SKM-1 treated with dmso at 0.1 percent for 144 hours (cell line): Measurements from ENCODE around the gene NPIPA5.
"Not testable (repeated sequence)": the region's sequence is repeated elsewhere in the genome, so short reads cannot be mapped to it uniquely, and the experiment has no call there.

Experiments
- DNase-seq: peaks from one replicate; lab custom pipeline; 2025; ENCODE audit not compliant: unreplicated experiment; lab: John Stamatoyannopoulos, UW

The NPIPA5 gene

DNA sequence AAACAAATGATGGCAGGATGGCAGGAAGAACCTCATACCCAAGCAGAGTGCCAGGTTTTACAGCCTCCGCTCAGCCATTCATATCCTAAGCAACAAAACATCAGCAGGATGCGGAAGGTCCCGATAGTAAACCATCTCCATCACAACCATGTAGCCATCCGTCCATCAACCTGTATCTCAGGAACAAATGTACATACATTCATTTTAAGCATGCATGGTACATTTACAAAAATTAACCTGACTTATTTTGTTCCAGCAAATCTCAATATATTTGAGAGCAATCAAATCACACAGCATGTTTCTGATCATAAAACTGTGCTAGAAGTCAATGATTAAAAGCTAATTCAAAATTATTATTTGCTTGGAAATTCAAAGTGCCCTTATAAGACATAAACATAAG lies at the start of gene NPIPA5:
Gene NPIPA5, minus strand, starts transcription at position 101 of the 400 bp plus-strand sequence. Its CDS starts 0 bp downstream, at position 101.
- not testable (repeated sequence) for DNase-seq

DNA sequence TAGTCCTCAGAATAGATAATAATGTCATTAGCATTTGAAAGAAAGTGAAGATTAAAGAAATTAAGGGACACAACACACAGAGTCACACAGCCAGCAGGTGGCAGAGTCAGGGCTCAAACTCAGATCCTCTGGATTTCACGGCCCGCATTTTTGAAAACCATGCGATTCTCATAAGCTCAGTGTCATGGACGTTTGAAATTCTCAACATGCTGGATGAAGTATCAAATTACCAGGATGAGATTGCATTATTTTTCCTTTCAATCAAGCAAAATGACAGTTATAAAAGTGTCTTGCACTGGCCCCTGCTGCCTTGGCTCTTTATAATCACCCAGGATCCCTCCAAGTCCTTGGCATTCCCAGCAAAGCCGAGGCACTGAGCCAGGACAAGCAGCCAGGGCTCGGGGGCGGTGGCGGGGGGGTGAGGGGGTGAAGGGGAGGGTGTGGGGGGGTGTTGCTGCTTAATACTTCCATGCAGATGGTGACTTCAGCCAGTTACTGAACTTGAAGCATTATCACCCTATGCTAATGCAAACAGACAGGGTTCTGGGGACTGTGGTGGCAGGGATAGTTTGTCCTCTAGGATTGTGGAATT lies 49.6 kb upstream of the NPIPA5 start:
- peak; percentile 6 for DNase-seq

DNA sequence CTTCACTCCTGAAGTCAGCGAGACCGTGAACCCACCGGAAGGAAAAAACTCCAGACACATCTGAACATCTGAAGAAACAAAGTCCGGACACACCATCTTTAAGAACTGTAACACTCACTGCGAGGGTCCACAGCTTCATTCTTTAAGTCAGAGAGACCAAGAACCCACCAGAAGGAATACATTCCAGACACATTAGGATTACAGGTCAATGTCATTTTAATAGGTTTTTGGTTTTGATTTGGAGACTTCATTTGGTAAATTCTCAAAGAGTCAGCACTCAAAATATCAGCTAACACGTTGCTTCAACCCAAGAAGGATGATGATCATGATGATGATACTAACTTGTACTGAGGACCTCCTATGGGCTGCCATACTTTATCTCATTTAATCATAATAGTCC lies 48.7 kb upstream of the NPIPA5 start:
- no peak for DNase-seq

DNA sequence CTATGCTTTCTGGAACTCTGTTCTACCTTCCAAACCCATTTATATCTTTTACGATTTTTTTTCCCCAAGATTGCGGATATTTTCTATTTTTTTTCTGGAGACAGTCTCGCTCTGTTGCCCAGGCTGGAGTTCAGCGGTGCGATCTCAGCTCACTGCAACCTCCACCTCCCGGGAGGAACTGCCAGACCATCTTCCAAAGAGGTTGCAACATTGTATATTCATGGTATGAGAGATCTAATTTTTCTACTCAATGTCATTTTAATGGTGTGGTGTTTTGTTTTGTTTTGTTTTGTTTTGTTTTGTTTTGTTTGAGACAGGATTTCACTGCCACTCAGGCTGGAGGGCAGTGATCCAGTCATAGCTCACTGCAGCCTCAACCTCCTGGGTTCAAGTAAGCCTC lies 47.8 kb upstream of the NPIPA5 start:
- DNase-seq = no peak

DNA sequence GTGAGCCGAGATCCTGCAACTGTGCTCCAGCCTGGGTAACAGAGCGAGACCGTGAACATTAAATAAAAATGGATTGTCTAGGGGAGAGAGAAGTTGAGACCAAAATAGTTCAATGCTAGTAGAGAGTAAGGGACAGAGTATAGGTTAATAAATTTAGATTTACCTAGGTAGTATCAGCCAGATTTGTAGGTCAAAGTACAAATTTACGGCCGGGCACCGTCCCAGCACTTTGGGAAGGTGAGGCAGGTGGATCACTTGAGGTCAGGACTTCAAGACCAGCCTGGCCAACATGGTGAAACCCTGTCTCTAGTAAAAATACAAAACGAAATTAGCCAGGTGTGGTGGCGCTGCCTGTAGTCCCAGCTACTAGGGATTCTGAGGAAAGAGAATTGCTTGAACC lies 44.1 kb upstream of the NPIPA5 start:
- no peak for DNase-seq

DNA sequence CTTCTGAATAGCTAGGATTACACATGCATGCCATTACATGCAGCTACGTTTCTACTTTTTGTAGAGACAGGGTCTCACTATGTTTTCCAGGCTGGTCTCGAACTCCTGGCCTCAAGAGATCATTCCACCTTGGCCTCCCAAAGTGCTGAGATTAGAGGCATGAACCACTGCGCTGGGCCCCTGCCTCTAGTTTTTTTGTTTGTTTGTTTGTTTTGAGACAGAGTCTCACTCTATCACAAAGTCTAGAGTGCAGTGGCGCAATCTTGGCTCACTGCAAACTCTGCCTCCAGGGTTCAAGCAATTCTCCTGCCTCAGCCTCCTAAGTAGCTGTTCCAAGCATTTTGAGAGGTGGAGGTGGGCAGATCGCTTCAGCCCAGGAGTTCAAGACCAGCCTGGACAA lies 43.6 kb upstream of the NPIPA5 start:
- DNase-seq = not testable (repeated sequence)

DNA sequence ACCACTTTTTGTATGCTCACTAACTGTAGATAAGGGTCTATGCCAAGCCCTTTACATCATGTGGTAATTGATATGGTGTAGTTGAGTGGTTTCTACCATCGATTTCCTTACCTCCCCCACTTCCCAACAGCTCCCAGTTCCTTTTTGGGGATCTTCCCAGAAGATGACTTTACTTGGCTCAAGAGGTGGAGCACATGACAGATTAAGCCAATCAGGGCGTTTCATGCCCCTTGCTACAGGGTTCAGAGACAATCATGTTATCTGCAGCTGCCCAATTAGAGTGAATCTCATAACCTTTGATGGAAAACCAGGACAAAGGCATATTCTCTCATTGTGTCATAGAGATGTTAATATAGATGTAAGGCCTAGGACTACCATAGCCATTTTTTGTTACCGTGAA lies 40.1 kb upstream of the NPIPA5 start:
- DNase-seq = no peak

DNA sequence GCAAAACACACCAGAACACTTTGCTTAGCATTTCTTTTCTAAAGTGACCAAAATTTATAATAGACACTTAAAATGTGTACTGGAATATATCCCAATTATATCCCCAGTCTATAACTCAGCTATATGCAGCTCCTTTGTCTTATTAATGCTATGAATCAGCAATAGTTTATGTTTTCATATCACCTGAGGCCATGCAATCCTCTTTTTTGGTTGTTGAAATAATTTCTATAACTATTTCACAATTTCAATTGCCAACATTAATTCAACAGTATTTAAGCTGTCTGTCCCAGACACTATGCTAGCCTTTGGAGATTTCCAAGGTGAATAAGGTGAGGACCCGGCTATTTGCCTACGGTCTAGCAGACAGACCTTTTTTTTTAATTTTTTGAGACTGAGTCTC lies 39.1 kb upstream of the NPIPA5 start:
- DNase-seq = no peak

DNA sequence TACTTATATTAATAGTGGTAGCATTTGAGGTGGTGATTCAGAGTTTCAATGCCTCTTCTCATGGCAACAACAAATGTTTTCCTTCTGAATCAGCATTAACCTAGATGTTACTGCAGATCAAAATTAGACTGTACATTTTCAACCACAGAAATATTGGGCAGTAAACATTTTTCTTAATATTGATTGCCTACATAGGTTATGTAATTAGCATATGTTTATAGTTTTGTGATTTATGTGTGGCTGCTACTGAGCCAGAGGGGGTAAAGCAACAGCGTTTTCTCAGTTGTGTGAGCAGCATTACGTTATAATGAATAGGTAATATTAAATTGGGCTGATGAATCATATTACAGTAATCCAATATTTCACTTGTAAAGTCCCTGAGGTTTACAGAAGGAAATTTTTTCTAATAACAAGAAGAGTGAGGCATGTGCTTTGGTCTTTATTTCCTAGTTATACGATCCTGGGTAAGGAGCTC lies 37.5 kb upstream of the NPIPA5 start:
- DNase-seq = no peak

DNA sequence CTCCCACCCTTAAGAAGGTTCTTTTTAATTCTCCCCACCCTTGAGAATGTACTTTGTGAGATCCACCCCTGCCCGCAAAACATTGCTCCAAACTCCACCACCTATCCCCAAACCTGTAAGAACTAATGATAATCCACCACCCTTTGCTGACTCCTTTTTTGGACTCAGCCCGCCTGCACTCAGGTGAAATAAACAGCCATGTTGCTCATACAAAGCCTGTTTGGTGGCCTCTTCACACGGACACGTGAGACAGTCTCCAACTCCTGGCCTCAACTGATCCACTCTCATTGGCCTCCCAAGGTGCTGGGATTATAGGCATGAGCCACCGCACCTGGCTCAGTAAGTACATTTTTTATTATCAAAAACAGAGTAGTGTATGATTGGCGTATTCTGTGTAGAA lies 31.4 kb upstream of the NPIPA5 start:
- DNase-seq = not testable (repeated sequence)

DNA sequence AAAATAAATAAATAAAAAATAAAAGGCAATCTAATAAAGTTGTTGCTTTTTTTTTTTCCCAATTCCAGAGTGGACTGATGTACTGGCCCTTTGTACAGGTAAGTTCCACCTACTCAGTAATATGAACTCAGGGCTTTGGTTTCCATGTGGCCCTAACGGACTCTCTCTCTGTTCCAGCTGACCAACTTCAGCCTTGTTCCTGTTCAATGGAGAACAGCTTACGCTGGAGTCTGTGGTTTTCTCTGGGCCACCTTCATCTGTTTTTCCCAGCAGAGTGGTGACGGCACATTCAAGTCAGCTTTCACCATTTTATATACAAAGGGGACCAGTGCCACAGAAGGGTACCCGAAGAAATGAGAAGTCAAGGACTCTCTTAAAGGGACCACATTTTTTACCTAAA lies 29.7 kb upstream of the NPIPA5 start:
- DNase-seq = not testable (repeated sequence)

DNA sequence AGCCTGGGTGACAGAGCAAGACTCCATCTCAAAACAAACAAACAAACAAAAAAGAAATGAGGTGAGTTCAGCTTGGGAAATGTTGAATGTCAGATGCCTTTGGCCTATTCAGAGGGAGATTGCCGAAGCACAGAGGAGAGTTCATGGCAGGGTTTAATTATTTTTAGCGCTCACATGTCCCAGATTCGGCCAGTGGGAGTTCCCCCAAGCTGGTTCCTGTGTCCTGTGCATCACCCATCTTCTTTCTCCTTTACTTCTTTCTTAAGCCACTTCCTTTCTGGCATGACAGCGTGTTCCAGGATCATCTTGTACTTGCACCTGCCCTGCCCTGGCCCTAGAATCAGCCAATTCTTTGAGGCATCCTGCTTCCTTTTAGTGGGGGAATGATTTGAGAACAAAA lies 26.7 kb upstream of the NPIPA5 start:
- peak; percentile 56 for DNase-seq

DNA sequence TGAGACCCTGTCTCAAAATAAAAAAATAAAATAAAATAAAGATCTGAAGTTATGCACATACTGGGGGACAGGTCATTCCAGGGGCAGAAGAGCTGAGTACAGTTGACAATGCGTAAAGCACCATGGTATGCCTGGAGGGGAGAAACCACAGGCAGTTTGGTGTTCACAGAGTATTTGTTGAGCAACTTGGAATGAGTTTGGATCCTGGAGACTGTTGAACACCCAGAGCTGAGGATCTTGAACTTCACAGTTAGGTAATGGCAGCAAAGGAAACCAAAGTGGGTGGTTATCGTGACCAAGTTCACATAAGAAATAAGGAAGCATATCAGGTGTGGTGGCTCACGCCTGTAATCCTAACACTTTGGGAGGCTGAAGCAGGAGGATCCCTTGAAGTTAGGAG lies 26.0 kb upstream of the NPIPA5 start:
- peak; percentile 45 for DNase-seq

DNA sequence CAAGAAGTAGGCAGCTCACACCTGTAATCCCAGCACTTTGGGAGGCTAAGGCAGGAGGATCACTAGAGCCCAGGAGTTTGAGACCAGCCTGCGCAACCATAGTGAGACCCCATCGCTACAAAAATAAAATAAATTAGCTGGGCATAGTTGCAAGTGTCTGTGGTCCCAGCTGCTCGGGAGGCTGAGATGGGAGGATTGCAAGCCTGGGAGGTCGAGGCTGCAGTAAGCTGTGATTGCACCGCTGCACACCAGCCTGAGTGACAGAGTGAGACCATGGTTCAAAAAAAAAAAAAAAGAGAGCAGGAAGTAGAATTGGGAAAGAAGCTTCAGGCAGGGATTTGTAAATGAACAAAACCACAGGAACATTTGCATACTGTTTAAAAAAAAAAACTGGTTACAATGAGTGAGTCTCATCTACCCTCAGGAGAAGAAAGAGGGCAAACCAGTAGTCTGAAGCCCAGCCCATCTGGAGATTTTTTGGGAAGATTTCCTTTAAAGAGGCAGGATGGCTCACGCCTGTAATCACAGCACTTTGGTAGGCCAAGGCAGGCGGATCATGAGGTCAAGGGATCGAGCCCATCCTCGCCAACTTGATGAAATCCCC lies 25.4 kb upstream of the NPIPA5 start:
- DNase-seq = peak; percentile 62

DNA sequence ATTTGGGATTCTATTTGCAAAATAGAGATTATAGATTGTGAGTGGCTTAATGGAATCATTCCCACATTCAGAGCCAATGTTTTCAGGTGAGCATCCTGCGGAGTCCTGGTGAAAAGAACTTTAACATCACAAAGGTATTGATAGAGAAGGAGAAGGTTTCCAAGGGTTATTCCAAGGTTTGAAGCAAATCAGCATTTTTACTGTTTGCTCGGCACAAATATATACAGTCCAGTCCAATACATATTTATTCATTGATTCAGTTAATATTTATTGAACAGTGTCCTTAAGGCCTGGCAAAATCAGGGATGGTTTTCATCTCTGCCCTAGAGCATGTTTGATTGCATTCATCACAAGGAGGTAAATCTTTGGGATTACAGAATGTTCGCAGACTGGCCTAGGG lies 23.9 kb upstream of the NPIPA5 start:
- DNase-seq = no peak

DNA sequence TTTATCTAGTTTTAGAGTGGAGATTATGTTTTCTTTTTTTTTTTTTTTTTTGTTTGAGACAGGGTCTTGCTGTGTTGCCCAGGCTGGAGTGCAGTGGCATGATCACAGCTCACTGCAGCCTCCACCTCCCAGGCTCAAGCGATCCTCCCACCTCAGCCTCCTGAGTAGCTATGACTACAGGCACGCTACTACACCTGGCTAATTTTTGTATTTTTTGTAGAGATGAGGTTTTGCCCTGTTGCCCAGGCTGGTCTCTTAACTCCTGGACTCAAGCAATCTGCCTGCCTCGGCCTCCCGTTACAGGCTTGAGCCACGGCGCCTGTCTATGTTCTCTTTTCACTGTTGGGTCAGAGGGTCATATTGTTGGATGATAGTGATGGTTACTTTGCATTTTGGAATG lies 22.2 kb upstream of the NPIPA5 start:
- not testable (repeated sequence) for DNase-seq

DNA sequence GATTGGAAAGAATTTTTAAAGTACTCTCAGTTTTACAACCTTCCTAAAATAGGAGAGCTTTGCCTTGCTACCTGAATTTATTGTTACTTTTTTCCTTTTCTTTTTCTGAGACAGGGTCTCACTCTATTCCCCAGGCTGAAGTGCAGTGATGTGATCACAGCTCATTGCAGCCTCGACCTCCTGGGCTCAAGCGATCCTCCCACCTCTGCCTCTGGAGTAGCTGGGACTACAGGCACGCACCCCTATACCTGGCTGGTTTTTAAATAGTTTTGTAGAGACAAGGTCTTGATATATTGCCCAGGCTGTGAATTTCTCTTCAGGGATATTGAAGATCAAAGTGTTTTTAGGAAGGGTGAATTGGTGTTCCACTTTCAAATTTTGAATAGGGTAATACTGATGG lies 21.2 kb upstream of the NPIPA5 start:
- no peak for DNase-seq

DNA sequence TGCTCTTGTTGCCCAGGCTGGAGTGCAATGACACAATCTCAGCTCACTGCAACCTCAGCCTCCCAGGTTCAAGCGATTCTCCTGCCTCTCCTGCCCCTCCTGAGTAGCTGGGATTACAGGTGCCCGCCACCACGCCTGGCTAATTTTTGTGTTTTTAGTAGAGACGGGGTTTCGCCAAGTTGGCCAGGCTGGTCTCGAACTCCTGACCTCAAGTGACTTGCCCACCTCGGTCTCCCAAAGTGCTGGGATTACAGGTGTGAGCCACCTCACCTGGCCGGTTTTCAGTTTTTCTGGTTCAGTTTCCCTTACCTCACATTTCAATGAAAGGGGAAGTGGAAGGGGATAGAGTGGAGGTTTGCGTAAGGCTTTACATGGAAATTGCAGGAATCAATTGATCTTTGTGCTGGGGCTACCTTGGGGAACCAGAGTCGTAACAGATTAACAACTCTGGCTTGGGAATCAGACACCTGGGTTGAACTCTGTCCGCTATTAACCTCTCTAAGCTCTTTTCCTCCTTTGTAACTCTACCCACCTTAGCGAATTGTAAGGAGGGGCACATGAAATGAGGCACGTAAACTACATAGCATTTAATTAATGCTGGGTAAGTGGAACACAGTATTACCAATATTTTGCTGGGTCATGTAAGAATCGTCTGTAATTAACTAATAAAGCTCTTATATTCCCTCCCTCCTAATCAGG lies 20.7 kb upstream of the NPIPA5 start:
- DNase-seq = no peak

DNA sequence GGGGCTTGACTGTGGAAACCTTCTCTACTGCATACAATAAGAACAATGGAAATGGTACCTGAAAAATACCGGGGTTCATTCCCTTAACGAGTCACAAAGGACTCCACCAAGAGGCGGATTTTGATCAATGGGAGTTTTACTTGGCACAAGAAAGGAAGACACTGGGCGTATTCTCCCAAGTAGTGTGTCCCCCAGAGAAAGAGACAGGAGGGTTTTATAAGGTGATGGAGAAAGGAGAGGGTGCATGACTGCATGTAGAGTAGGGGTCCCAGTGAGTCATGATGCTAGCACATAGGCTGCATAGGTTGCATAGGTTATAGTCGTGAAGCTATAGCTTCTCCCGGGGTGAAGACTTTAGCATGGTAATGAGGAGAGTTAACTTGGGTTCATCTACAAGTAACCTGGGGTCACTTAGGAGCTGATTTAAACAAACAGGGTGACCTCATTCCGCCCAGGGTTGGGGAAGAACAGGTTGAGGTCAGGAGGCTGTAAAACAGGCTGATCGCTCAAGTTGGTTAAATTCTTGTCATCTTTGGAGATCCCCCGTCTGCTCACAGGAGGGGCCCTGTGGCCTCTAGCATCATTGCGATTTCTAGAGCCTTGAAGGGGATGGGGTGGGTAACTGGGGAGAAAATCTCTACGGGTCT lies 19.0 kb upstream of the NPIPA5 start:
- no peak for DNase-seq

DNA sequence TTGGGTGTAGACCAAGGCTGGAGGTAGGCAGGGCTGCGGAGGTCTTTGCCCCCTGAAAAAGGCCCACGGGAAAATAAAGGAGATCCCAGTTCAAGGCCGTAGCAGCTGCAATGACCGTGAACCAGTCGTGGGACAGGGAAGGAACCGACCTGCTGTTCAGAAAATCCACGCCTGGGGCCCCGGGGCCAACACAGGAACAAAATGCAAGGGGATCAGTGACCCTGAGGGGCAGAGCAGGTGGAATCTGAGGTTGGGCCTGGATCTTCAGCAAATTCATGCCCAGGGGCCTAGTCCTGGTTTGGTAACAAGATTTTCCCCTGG lies 18.4 kb upstream of the NPIPA5 start:
- not testable (repeated sequence) for DNase-seq

DNA sequence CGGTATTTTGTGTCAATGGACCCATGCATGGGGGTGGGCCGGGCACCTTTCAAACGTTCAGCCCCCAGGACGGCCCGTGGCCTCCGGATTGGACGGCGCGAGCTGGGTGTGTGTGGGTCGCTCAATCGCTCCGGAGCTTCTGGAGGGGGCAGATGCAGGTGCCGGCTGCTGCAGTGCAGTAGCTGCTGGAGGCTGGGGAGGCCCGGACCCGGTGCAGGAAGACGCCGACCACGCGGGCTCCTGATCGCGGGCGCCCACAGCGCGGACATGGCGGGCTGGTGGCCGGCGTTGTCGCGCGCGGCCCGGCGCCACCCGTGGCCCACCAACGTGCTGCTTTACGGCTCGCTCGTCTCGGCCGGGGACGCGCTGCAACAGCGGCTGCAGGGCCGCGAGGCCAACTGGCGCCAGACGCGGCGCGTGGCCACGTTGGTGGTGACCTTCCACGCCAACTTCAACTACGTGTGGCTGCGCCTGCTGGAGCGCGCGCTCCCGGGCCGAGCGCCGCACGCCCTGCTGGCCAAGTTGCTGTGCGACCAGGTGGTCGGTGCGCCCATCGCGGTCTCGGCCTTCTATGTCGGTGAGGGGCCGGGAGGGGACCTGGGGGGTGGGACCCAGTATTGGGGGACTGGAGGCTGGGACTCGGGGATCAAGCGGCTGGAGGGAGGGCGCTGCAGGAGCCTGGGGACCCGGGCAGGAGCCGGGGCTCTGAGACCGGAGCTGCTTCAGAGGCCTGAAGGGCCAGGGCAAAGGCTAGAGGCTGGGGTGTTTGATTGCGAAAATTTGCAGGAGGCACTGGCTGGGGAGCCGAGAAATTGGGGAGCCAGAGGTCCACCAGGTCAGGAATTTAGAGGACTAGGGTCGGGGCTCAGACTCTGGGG lies 17.8 kb upstream of the NPIPA5 start, which contains the start of gene MPV17L:
Gene MPV17L, plus strand, starts transcription at position 124 of the 878 bp plus-strand sequence. Its CDS starts 144 bp downstream, at position 268.
- not testable (repeated sequence) for DNase-seq
